HG03103 (cell line): ENCODE data around the gene ENOX2.
"Not testable (repeated sequence)": the region's sequence is repeated elsewhere in the genome, so short reads cannot be mapped to it uniquely, and the experiment has no call there.

Experiments used
- ATAC-seq: cut with Tn5 transposase; IDR thresholded peaks from one replicate; pipeline ENCODE4 v1.9.1; 2021; ENCODE audit warnings: low read depth; ENCODE audit not compliant: unreplicated experiment

The ENOX2 gene

GRCh38 chrX:130829526-130830515 lies 73.2 kb downstream of the ENOX2 start:
- ATAC-seq = no peak

GRCh38 chrX:130828641-130829040 lies 74.4 kb downstream of the ENOX2 start:
- ATAC-seq = no peak

- ATAC-seq = no peak
These were observed 75.4 kb downstream of the ENOX2 start for GRCh38 chrX:130827648-130828047.

- ATAC-seq = no peak
These were observed 76.8 kb downstream of the ENOX2 start for GRCh38 chrX:130826249-130826648.

GRCh38 chrX:130825525-130825924 lies 77.5 kb downstream of the ENOX2 start:
- ATAC-seq = no peak

GRCh38 chrX:130819367-130819766 lies 83.6 kb downstream of the ENOX2 start:
- not testable (repeated sequence) for ATAC-seq

DNA sequence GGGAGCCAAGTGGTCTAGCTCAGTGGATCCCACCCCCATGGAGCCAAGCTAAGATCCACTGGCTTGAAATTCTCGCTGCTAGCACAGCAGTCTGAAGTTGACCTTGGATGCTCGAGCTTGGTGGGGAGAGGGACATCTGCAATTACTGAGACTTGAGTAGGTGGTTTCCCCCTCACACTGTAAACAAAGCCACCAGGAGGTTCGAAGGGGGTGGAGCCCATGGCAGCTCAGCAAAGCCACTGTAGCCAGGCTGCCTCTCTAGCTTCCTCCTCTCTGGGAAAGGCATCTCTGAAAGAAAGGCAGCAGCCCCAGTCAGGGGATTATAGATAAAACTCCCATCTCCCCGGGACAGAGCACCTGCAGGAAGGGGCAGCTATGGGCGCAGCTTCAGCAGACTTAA lies 89.1 kb downstream of the ENOX2 start:
- not testable (repeated sequence) for ATAC-seq

- ATAC-seq = no peak
These were observed 92.4 kb downstream of the ENOX2 start for GRCh38 chrX:130810561-130810960.

DNA sequence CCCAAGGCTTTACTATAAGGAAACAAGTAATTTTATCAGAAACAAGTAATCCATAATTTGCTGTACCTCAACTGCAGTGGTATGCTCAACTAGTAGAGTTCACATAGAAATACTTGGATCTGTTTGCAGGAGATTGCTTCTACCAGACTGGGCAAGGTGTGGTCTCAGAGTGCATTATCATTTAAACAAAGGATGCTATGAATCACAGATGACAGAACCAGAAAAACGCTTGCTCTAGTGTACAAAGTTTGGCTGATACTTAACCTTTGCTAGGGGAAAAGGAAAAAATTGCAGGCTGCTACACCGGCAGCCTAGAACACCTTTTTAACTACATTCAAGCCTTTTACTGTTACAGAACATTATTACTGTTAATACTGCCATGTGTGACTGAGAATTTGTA lies 97.1 kb downstream of the ENOX2 start:
- no peak for ATAC-seq

DNA sequence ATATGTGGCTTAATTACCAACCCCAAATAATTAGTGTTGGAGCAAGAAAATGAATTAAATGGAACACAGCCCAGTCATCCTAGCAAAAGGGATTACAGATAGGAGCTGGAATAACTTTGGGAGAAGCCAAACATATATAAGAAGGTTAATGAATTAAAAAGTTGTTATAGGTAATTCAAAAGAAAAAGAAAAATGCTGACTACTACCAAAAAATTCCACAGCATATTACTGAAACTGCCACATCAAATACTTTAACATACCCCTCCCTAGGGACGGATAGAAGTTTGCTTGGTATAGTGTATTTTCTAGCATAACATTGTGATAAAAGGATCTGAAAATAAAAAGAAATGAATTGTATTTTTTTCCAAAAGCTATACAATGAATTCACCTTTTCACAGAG lies 99.5 kb downstream of the ENOX2 start:
- no peak for ATAC-seq

GRCh38 chrX:130801901-130802300 lies 101.1 kb downstream of the ENOX2 start:
- no peak for ATAC-seq

- no peak for ATAC-seq
These were observed 103.6 kb downstream of the ENOX2 start for GRCh38 chrX:130799393-130799792.

GRCh38 chrX:130793975-130794374 lies 109.0 kb downstream of the ENOX2 start:
- no peak for ATAC-seq

- ATAC-seq = not testable (repeated sequence)
These were observed 111.1 kb downstream of the ENOX2 start for GRCh38 chrX:130791870-130792269.

DNA sequence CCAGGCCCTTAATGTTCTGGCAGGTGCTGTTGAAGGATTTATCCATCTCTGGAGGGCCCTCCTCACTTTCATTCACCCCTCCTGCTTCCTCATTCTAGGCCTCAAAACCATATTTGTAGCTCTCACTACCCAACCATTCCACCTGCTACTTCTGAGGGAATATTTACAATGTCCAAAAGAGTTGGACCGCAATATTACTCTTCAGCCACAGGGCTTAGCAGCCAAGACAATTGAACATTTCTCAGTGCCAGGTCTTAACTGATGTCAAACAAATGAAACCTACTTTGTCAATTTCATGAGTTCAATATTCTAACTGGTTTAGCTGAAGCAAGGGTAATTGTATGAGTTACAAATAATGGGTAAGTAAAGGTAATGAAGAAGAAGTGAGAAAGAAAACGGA lies 113.2 kb downstream of the ENOX2 start:
- ATAC-seq = no peak

DNA sequence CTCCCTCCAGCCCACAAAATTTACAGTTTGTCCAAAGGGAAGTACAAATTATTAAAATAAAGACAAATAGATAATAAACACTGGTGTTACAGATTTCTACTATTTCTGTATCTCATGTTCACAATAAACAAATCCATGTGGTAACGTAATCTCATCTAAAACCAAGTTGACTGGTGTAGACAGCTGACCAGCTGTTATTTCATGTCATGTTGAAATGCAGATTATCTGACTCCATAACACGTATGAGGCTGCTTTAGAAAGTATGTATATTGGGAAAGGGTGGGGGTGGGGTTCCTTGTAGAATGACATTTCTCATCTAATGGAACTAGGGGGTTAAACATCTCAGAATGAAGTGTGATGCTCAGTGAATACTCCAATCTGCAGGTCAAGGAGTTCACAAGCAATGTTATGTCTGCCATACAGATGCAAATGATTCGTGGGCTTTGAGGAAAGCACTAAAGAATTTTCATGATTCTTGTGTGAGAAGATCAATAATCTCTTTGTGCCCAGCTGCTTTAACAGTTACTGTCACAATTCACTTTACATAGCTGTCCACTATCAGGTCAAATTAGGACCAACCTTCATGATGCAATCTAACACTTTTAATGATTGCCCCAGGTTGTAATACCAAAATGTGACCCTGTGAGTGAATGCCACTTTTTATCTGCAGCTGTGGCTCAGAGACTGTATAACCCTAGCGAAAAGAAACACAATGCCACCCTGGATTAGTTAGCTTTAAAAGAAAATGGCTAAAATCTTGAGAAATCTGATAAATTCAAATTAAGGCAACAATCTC lies 114.0 kb downstream of the ENOX2 start:
- ATAC-seq = no peak

DNA sequence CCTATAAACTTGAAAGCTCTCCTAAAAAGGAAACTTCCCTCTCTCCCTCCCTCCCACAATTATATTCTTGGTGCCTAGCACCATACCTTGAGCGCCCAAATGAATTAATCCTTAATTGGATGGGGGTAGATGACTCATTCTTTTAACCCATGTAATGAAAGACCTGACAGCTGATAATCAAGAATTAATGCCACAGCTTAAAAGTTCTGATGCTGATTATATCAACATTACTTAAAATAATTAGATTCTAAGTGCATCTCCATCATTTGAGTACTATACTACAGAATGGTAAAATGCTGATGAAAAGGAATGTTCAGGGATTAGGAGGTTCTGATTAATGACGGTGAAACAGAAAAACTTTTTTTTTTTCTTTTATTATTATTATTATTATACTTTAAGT lies 117.0 kb downstream of the ENOX2 start:
- ATAC-seq = no peak

GRCh38 chrX:130778773-130779172 lies 124.2 kb downstream of the ENOX2 start:
- ATAC-seq = no peak

GRCh38 chrX:130775849-130776248 lies 127.2 kb downstream of the ENOX2 start:
- ATAC-seq = no peak

- no peak for ATAC-seq
These were observed 130.2 kb downstream of the ENOX2 start for GRCh38 chrX:130772776-130773143.

DNA sequence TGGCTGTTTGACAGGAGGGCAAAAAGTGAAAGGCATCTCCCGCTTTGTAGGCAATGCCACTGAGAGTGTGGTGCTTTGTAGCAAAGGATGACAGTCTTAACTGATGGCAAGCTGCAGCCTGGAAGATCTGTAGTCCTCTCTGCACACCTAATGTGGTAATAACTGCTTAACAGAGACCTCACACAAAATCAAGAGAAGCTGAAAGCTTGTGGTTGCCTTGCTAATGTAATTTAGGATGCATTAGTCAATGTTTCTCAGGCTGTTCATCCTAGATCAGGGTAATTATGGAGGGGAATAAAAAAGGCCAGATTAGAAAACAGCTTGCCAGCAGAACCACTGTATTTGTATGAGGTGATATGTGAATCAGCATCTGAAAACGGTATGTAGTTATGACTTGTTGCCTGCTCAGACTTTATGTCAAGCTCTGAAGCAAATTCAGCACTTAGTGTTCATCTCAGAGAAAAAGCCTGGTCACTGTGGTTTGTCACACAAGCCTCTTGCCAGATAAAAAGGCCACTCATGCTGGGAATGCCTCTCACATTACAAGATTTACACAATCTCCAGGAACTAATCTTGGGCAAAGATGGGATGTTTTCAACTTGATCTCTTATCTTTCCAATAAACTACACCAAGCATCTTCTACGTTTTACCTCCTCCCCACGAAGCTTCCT lies 130.8 kb downstream of the ENOX2 start:
- ATAC-seq = no peak
